22Rv1 (cell line): ENCODE results near the gene TMEM213.

Experiments used
- CTCF ChIP-seq: fragments of 450-650 bp; IDR thresholded peaks from 2 replicates; pipeline ENCODE4 v1.5.1; 2017; ENCODE audit warnings: mild to moderate bottlenecking
- ZFX ChIP-seq: fragments of 450-650 bp; IDR thresholded peaks from 2 replicates; pipeline ENCODE4 v1.6.1; 2017; ENCODE audit warnings: antibody characterized with exemption, borderline replicate concordance

- TF ChIP-seq CTCF (no peak), ZFX (no peak)
Measured at GRCh38 chr7:138875794-138876193, 78.0 kb downstream of the TMEM213 start.
